Measurements from ENCODE around the gene DGAT2L6. TPM values are rescaled to one million over a fixed set of nuclear protein-coding genes. Genes with fewer than 3 reads are reported as not detected.

DGAT2L6 gene
- total RNA-seq, 1 experiment from 2014 or later = not detected

DNA sequence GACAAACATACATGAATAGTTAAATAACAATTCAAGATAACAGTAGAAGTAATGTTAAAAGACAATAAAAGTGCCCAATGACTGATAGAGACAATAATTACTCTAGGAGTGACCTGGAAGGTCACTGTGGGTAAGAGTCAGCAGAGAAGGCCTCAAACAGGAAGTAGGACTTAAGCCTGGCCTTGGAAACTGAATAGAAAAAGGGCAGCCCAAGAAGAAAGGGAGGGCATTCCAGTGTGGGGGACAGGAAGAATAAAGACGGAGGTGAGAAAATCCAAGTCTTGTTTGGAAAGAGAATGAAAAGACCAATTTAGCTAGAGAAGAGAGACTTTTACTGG lies 76.7 kb downstream of the DGAT2L6 start:
- DNase-seq (ENCODE audit: low read depth) = no peak
- in situ Hi-C loops (cut with HindIII; ENCODE audit: low pct_unique_long_range_greater_than_20kb, low sequenced_read_pairs) = no loop called here

- in situ Hi-C loops (cut with HindIII; ENCODE audit: low pct_unique_long_range_greater_than_20kb, low sequenced_read_pairs) = no loop called here
- no peak for DNase-seq (ENCODE audit: low read depth)
Measured at GRCh38 chrX:70254909-70255308, 77.6 kb downstream of the DGAT2L6 start.

Other genes starting within 250 kb of the DGAT2L6 start
- gene AWAT2, start 127.5 kb upstream of the DGAT2L6 start, total RNA-seq (2014; rRNA removed; shearing (Covaris generic); ENCODE audit: low replicate concordance) = not detected in 2 replicates
- gene OTUD6A, start 115.0 kb upstream of the DGAT2L6 start, total RNA-seq (2014; rRNA removed; shearing (Covaris generic); ENCODE audit: low replicate concordance) = not detected in 2 replicates
- 64.9 and 95.2 TPM in 2 replicates for gene IGBP1, start 44.0 kb upstream of the DGAT2L6 start, total RNA-seq (2014; rRNA removed; shearing (Covaris generic); ENCODE audit: low replicate concordance)
- not detected in 2 replicates for gene AWAT1, start 57.2 kb downstream of the DGAT2L6 start, total RNA-seq (2014; rRNA removed; shearing (Covaris generic); ENCODE audit: low replicate concordance)
- not detected in 2 replicates for gene P2RY4, start 82.7 kb downstream of the DGAT2L6 start, total RNA-seq (2014; rRNA removed; shearing (Covaris generic); ENCODE audit: low replicate concordance)
- not detected in 2 replicates for gene ARR3, start 90.9 kb downstream of the DGAT2L6 start, total RNA-seq (2014; rRNA removed; shearing (Covaris generic); ENCODE audit: low replicate concordance)
- gene RAB41, start 104.7 kb downstream of the DGAT2L6 start, total RNA-seq (2014; rRNA removed; shearing (Covaris generic); ENCODE audit: low replicate concordance) = not detected in 2 replicates
- gene PDZD11, start 112.4 kb downstream of the DGAT2L6 start, total RNA-seq (2014; rRNA removed; shearing (Covaris generic); ENCODE audit: low replicate concordance) = 31.7 and 51.1 TPM in 2 replicates
- gene KIF4A, start 112.6 kb downstream of the DGAT2L6 start, total RNA-seq (2014; rRNA removed; shearing (Covaris generic); ENCODE audit: low replicate concordance) = 18.1 and 19.9 TPM in 2 replicates
- not detected in 2 replicates for gene GDPD2, start 245.8 kb downstream of the DGAT2L6 start, total RNA-seq (2014; rRNA removed; shearing (Covaris generic); ENCODE audit: low replicate concordance)

Data from Caki2 (cell line).